HEK293 (cell line): Measurements from ENCODE around the gene MED15.

Source experiments
- CTCF ChIA-PET: fragments of 350-600 bp; formaldehyde crosslinking; extraction: SDS; loops from one replicate; lab custom pipeline; 2021; ENCODE audit warnings: antibody characterized with exemption; lab: Yijun Ruan, JAX
- POLR2A ChIA-PET: fragments of 300-600 bp; formaldehyde crosslinking; extraction: SDS; loops from one replicate; lab custom pipeline; 2020; ENCODE audit warnings: antibody characterized with exemption, inconsistent platforms; lab: Yijun Ruan, JAX
- H3K27ac ChIP-seq: fragments of 200-500 bp; sonication (Bioruptor generic); 2 replicates; pipeline ENCODE4 v1.5.1; 2014; ENCODE audit warnings: low read depth, low read length, control low read depth, inconsistent platforms; ENCODE audit errors: extremely low read depth
- H3K36me3 ChIP-seq, 2 experiments: fragments of 200-500 bp in 1 of 2; sonication (Bioruptor generic) in 1 of 2; 1 replicate in 1 of 2; 2 replicates in 1 of 2; pipeline ENCODE4 v1.5.1; 2014 to 2017; ENCODE audit warnings: inconsistent platforms in 2 of 2, low read length in 2 of 2; ENCODE audit not compliant: control insufficient read depth in 2 of 2, insufficient read depth in 1 of 2
- H3K4me1 ChIP-seq: fragments of 200-500 bp; sonication (Bioruptor generic); 2 replicates; pipeline ENCODE4 v1.5.1; 2014; ENCODE audit warnings: mild to moderate bottlenecking, low read length, inconsistent platforms; ENCODE audit not compliant: control insufficient read depth, insufficient read depth
- H3K4me3 ChIP-seq: 2 replicates; pipeline ENCODE4 v1.5.1; 2011; ENCODE audit warnings: low read depth, mild to moderate bottlenecking, control low read depth, low read length, moderate library complexity
- H3K9me3 ChIP-seq: fragments of 200-500 bp; sonication (Bioruptor generic); 2 replicates; pipeline ENCODE4 v1.5.1; 2014; ENCODE audit warnings: low read depth, low read length, inconsistent platforms; ENCODE audit not compliant: control insufficient read depth, insufficient read depth
- BCL11A ChIP-seq: fragments of 450-650 bp; formaldehyde crosslinking; IDR thresholded peaks from 2 replicates; pipeline ENCODE4 v1.5.1; 2016; ENCODE audit warnings: low read depth, missing biosample characterization, missing genetic modification characterization
- EGR2 ChIP-seq: fragments of 450-650 bp; formaldehyde crosslinking; IDR thresholded peaks from 2 replicates; pipeline ENCODE4 v1.5.1; 2016; ENCODE audit warnings: low read depth, missing biosample characterization, missing genetic modification characterization
- HIC1 ChIP-seq: fragments of 450-650 bp; formaldehyde crosslinking; IDR thresholded peaks from 2 replicates; pipeline ENCODE4 v1.5.1; 2016; ENCODE audit warnings: missing biosample characterization, missing genetic modification characterization
- KLF1 ChIP-seq: fragments of 450-650 bp; formaldehyde crosslinking; IDR thresholded peaks from 2 replicates; pipeline ENCODE4 v1.5.1; 2016; ENCODE audit warnings: missing biosample characterization, missing genetic modification characterization
- KLF8 ChIP-seq: fragments of 450-650 bp; formaldehyde crosslinking; IDR thresholded peaks from 2 replicates; pipeline ENCODE4 v1.5.1; 2016; ENCODE audit warnings: missing biosample characterization, missing genetic modification characterization
- MZF1 ChIP-seq: fragments of 450-650 bp; formaldehyde crosslinking; IDR thresholded peaks from 2 replicates; pipeline ENCODE4 v1.5.1; 2017; ENCODE audit warnings: missing biosample characterization, missing genetic modification characterization, borderline replicate concordance
- SP7 ChIP-seq: fragments of 450-650 bp; formaldehyde crosslinking; IDR thresholded peaks from 2 replicates; pipeline ENCODE4 v1.5.1; 2016; ENCODE audit warnings: missing biosample characterization, missing genetic modification characterization
- YY1 ChIP-seq: fragments of 450-650 bp; formaldehyde crosslinking; IDR thresholded peaks from 2 replicates; pipeline ENCODE4 v1.5.1; 2018; ENCODE audit warnings: missing biosample characterization, missing genetic modification characterization
- ZBTB49 ChIP-seq: fragments of 450-650 bp; formaldehyde crosslinking; IDR thresholded peaks from 2 replicates; pipeline ENCODE4 v1.5.1; 2016; ENCODE audit warnings: missing biosample characterization, missing genetic modification characterization, low read depth
- ZFP3 ChIP-seq: fragments of 450-650 bp; formaldehyde crosslinking; IDR thresholded peaks from 2 replicates; pipeline ENCODE4 v1.5.1; 2016; ENCODE audit warnings: low read depth, missing biosample characterization, missing genetic modification characterization
- ZNF155 ChIP-seq: fragments of 450-650 bp; formaldehyde crosslinking; IDR thresholded peaks from 2 replicates; pipeline ENCODE4 v1.5.1; 2016; ENCODE audit warnings: missing biosample characterization, missing genetic modification characterization
- ZNF280D ChIP-seq: fragments of 450-650 bp; formaldehyde crosslinking; IDR thresholded peaks from 2 replicates; pipeline ENCODE4 v1.5.1; 2016; ENCODE audit warnings: missing biosample characterization, missing genetic modification characterization
- ZNF362 ChIP-seq: fragments of 450-650 bp; formaldehyde crosslinking; IDR thresholded peaks from 2 replicates; pipeline ENCODE4 v1.5.1; 2016; ENCODE audit warnings: missing biosample characterization, missing genetic modification characterization
- ZNF37A ChIP-seq: fragments of 450-650 bp; IDR thresholded peaks from 2 replicates; pipeline ENCODE4 v1.5.1; 2018; ENCODE audit warnings: missing biosample characterization, missing genetic modification characterization
- ZNF488 ChIP-seq: fragments of 450-650 bp; formaldehyde crosslinking; IDR thresholded peaks from 2 replicates; pipeline ENCODE4 v1.5.1; 2016; ENCODE audit warnings: missing biosample characterization, missing genetic modification characterization
- ZNF585B ChIP-seq: fragments of 450-650 bp; formaldehyde crosslinking; IDR thresholded peaks from 2 replicates; pipeline ENCODE4 v1.5.1; 2016; ENCODE audit warnings: missing biosample characterization, missing genetic modification characterization
- ZNF704 ChIP-seq: fragments of 450-650 bp; formaldehyde crosslinking; IDR thresholded peaks from 2 replicates; pipeline ENCODE4 v1.5.1; 2016; ENCODE audit warnings: missing biosample characterization, missing genetic modification characterization
- ZNF776 ChIP-seq: fragments of 450-650 bp; formaldehyde crosslinking; IDR thresholded peaks from 2 replicates; pipeline ENCODE4 v1.5.0; 2017; ENCODE audit warnings: missing biosample characterization, missing genetic modification characterization, borderline replicate concordance
- ZNF777 ChIP-seq: fragments of 450-650 bp; formaldehyde crosslinking; IDR thresholded peaks from 2 replicates; pipeline ENCODE4 v1.5.1; 2017; ENCODE audit warnings: missing biosample characterization, missing genetic modification characterization, borderline replicate concordance

Gene MED15

GRCh38 chr22:20571078-20571503, 63.7 kb downstream of the MED15 start:
- Histone ChIP-seq H3K4me1 (no peaks in the 10 kb centered on the region), H3K36me3 (peaks cover 12 to 91% of the 10 kb centered on the region in 2 experiments; a peak in 2 of 3 replicates)

More at GRCh38 chr22:20571078-20571503, 63.7 kb downstream of the MED15 start:
- CTCF ChIA-PET = interaction anchor here (0.6 to 7.0 kb wide), 19 partner anchors 8 to 524 kb away, joined by 3 to 85 read pairs (median 4); no protein-coding TSS in a partner anchor
- TF ChIP-seq EGR2 = no peak
- TF ChIP-seq ZNF704 (tag by site-specific recombination) = no peak
- TF ChIP-seq ZNF777 (tag by site-specific recombination) = no peak
- TF ChIP-seq YY1 (tag by site-specific recombination) = no peak
- TF ChIP-seq SP7 = no peak
- no peak for TF ChIP-seq ZNF488 (tag by site-specific recombination)
- no peak for TF ChIP-seq MZF1 (tag by site-specific recombination)
- no peak for TF ChIP-seq BCL11A (tag by site-specific recombination)
- TF ChIP-seq ZFP3 (tag by site-specific recombination) = no peak
- no peak for TF ChIP-seq ZNF585B (tag by site-specific recombination)
- TF ChIP-seq KLF8 (tag by site-specific recombination) = no peak
- no peak for TF ChIP-seq KLF1
- no peak for TF ChIP-seq HIC1 (tag by site-specific recombination)
- TF ChIP-seq ZNF37A (tag by site-specific recombination) = no peak
- no peak for TF ChIP-seq ZNF362 (tag by site-specific recombination)
- TF ChIP-seq ZBTB49 = no peak
- TF ChIP-seq ZNF280D = no peak
- TF ChIP-seq ZNF155 (tag by site-specific recombination) = no peak
- no peak for TF ChIP-seq ZNF776 (tag by site-specific recombination)
- TF ChIP-seq, all 188 proteins: peak for 0
- no peak overlapping the region for H3K4me3 ChIP-seq
- H3K9me3 ChIP-seq = no peaks in the 10 kb centered on the region
- no peak overlapping the region for H3K27ac ChIP-seq
- POLR2A ChIA-PET = interaction anchor here (0.6 kb wide), 1 partner anchor 15 kb away, joined by 3 read pairs; no protein-coding TSS in a partner anchor
